HepG2 (cell line): ENCODE measurements around the gene IFNAR1. TPM values are rescaled to one million over a fixed set of nuclear protein-coding genes. Genes with fewer than 3 reads are reported as not detected.

Source experiments
- ATF1 ChIP-seq: IDR thresholded peaks from 2 replicates; pipeline ENCODE4 v1.6.1; 2016; ENCODE audit warnings: mild to moderate bottlenecking, control low read depth
- CBX2 ChIP-seq, 2 experiments: fragments of 200-600 bp in 1 of 2; sonication (generic); formaldehyde crosslinking in 1 of 2; IDR thresholded peaks; 2 replicates each; pipeline versions ENCODE4 v1.7.0 to v1.8.1; 2018 to 2022; ENCODE audit warnings: low read depth in 2 of 2, low read length in 1 of 2, mild to moderate bottlenecking in 1 of 2, missing genetic modification reagents in 1 of 2
- CHD4 ChIP-seq: fragments of 200-600 bp; sonication (generic); IDR thresholded peaks from 2 replicates; pipeline ENCODE4 v1.7.0; 2017; ENCODE audit warnings: mild to moderate bottlenecking, low read length, borderline replicate concordance
- EP300 ChIP-seq, 3 experiments: sonication (generic) in 1 of 3; formaldehyde crosslinking in 1 of 3; IDR thresholded peaks; 2 replicates each; pipeline versions ENCODE4 v1.5.1 to v1.6.1; 2011 to 2020; ENCODE audit warnings: low read depth in 2 of 3, low read length in 2 of 3, borderline replicate concordance in 1 of 3, improper control_type of control experiment in 1 of 3, mild to moderate bottlenecking in 1 of 3, missing genetic modification reagents in 1 of 3, moderate library complexity in 1 of 3
- HDAC1 ChIP-seq: sonication (generic); formaldehyde crosslinking; IDR thresholded peaks from 2 replicates; pipeline ENCODE4 v1.5.1; 2020; ENCODE audit warnings: mild to moderate bottlenecking, missing genetic modification reagents
- HHEX ChIP-seq: IDR thresholded peaks from 2 replicates; pipeline ENCODE4 v1.6.1; 2016; ENCODE audit warnings: control low read depth
- KAT7 ChIP-seq: IDR thresholded peaks from 2 replicates; pipeline ENCODE4 v1.6.1; 2018; ENCODE audit warnings: borderline replicate concordance, missing compliant biosample characterization
- MED1 ChIP-seq: sonication (generic); formaldehyde crosslinking; IDR thresholded peaks from 2 replicates; pipeline ENCODE4 v1.4.0; 2020; ENCODE audit warnings: missing genetic modification reagents
- MXD1 ChIP-seq: sonication (generic); formaldehyde crosslinking; IDR thresholded peaks from 2 replicates; pipeline ENCODE4 v1.4.0; 2020; ENCODE audit warnings: mild to moderate bottlenecking, missing genetic modification reagents
- NR2C2 ChIP-seq: sonication (generic); formaldehyde crosslinking; IDR thresholded peaks from 2 replicates; pipeline ENCODE4 v1.4.0; 2020; ENCODE audit warnings: missing genetic modification reagents, mild to moderate bottlenecking, moderate library complexity, borderline replicate concordance
- NR2F1 ChIP-seq, 2 experiments: fragments of 450-650 bp in 1 of 2; formaldehyde crosslinking in 1 of 2; IDR thresholded peaks; 2 replicates each; pipeline versions ENCODE4 v1.5.0 to v1.6.1; 2016 to 2020; ENCODE audit warnings: mild to moderate bottlenecking in 1 of 2, missing compliant biosample characterization in 1 of 2, missing genetic modification reagents in 1 of 2, moderate library complexity in 1 of 2
- PAF1 ChIP-seq: IDR thresholded peaks from 2 replicates; pipeline ENCODE4 v1.6.1; 2016; ENCODE audit warnings: missing genetic modification reagents, missing compliant biosample characterization
- PPARG ChIP-seq: conservative IDR thresholded peaks from 2 replicates; pipeline ENCODE4 v1.6.1; 2016; ENCODE audit warnings: missing biosample characterization, missing genetic modification reagents
- RCOR2 ChIP-seq: IDR thresholded peaks from 2 replicates; pipeline ENCODE4 v1.6.1; 2016; ENCODE audit warnings: missing biosample characterization, missing genetic modification reagents
- RXRA ChIP-seq: sonication (generic); formaldehyde crosslinking; IDR thresholded peaks from 2 replicates; pipeline ENCODE4 v1.5.1; 2020; ENCODE audit warnings: missing genetic modification reagents
- SKIL ChIP-seq: sonication (generic); formaldehyde crosslinking; IDR thresholded peaks from 2 replicates; pipeline ENCODE4 v1.8.0; 2022; ENCODE audit warnings: missing genetic modification reagents, mild to moderate bottlenecking, moderate library complexity, borderline replicate concordance
- TAF15 ChIP-seq: fragments of 200-400 bp; formaldehyde crosslinking; IDR thresholded peaks from one replicate; pipeline ENCODE4 v1.6.1; 2018; ENCODE audit warnings: mild to moderate bottlenecking, low read depth, low read length; ENCODE audit not compliant: poor library complexity, severe bottlenecking
- TARDBP ChIP-seq: sonication (generic); formaldehyde crosslinking; IDR thresholded peaks from 2 replicates; pipeline ENCODE4 v1.8.0; 2022; ENCODE audit warnings: mild to moderate bottlenecking, missing genetic modification reagents
- THAP11 ChIP-seq: IDR thresholded peaks from 2 replicates; pipeline ENCODE4 v1.6.1; 2016; ENCODE audit warnings: missing biosample characterization, missing genetic modification reagents
- ZBTB20 ChIP-seq: sonication (generic); formaldehyde crosslinking; IDR thresholded peaks from 2 replicates; pipeline ENCODE4 v1.8.1; 2023; ENCODE audit warnings: missing genetic modification reagents, low read depth, mild to moderate bottlenecking, borderline replicate concordance
- ZBTB21 ChIP-seq: sonication (generic); formaldehyde crosslinking; IDR thresholded peaks from 2 replicates; pipeline ENCODE4 v1.4.0; 2020; ENCODE audit warnings: missing genetic modification reagents
- ZBTB7B ChIP-seq: sonication (generic); formaldehyde crosslinking; IDR thresholded peaks from 2 replicates; pipeline ENCODE4 v1.4.0; 2020; ENCODE audit warnings: missing genetic modification reagents
- ZKSCAN5 ChIP-seq: sonication (generic); formaldehyde crosslinking; IDR thresholded peaks from 2 replicates; pipeline ENCODE4 v1.5.1; 2020; ENCODE audit warnings: mild to moderate bottlenecking, missing genetic modification reagents
- ZMYM3 ChIP-seq: sonication (generic); formaldehyde crosslinking; IDR thresholded peaks from 2 replicates; pipeline ENCODE4 v1.5.1; 2020; ENCODE audit warnings: mild to moderate bottlenecking, missing genetic modification reagents
- ZNF230 ChIP-seq: sonication (generic); formaldehyde crosslinking; IDR thresholded peaks from 2 replicates; pipeline ENCODE4 v1.4.0; 2020; ENCODE audit warnings: mild to moderate bottlenecking, missing genetic modification reagents
- ZNF577 ChIP-seq: sonication (generic); formaldehyde crosslinking; IDR thresholded peaks from 2 replicates; pipeline ENCODE4 v1.4.0; 2020; ENCODE audit warnings: mild to moderate bottlenecking, low read depth, missing genetic modification reagents, borderline replicate concordance
- ZNF770 ChIP-seq: sonication (generic); formaldehyde crosslinking; IDR thresholded peaks from 2 replicates; pipeline ENCODE4 v1.5.0; 2020; ENCODE audit warnings: mild to moderate bottlenecking, missing genetic modification reagents
- polyA plus RNA-seq, 8 experiments: library from polyadenylated mRNA; depleted of rRNA in 3 of 8; stranded (reverse) in 7 of 8; unstranded in 1 of 8; fragments of >200 nt; fragmentation: Illumina TruSeq in 4 of 8; extraction: Trizol in 4 of 8; gene quantifications; 2 replicates each; pipeline versions ENCODE4 v1.2.1 to v1.2.3, GENCODE V29; 2011 to 2016; ENCODE audit warnings: low read depth in 4 of 8, missing spikeins in 1 of 8, mixed read lengths in 1 of 8; ENCODE audit not compliant: insufficient read depth in 1 of 8
- total RNA-seq, 5 experiments: library from RNA; depleted of rRNA; stranded (reverse); fragments of >200 nt; fragmentation: Illumina TruSeq; extraction: Trizol; gene quantifications; 2 replicates each; pipeline ENCODE4 v1.2.3, GENCODE V29; 2016; ENCODE audit warnings: low read depth in 1 of 5

Gene IFNAR1
- total and polyA plus RNA-seq, 2 of the 13 experiments (the other 11 are each of a cell fraction or from before 2014, with no cell fraction given): 6.7 to 9.3 TPM

- no peak for TF ChIP-seq CBX2 (IDR thresholded peaks at IDR 0.05; ENCODE audit: low read depth, low read length)
- TF ChIP-seq CBX2 (CRISPR knock-in tag; IDR thresholded peaks at IDR 0.05; ENCODE audit: low read depth): no peak
- peak; percentile 22; the same call in 1 of the 2 replicates for TF ChIP-seq RCOR2 (CRISPR knock-in tag)
- no peak for TF ChIP-seq CHD4
- no peak for TF ChIP-seq TAF15
- 0 out of 2 replicates have a peak, but pooled peaks have one; percentile 19 for TF ChIP-seq THAP11 (CRISPR knock-in tag)
- TF ChIP-seq RXRA: peak; percentile 46; the same call in 1 of the 2 replicates
- peak; percentile 58 for TF ChIP-seq HDAC1
- TF ChIP-seq SKIL: 0 out of 2 replicates have a peak, but pooled peaks have one; percentile 38
- TF ChIP-seq ZNF230: no peak
- TF ChIP-seq NR2C2 (CRISPR knock-in tag): peak; percentile 90
- TF ChIP-seq NR2F1 (CRISPR knock-in tag; IDR thresholded peaks at IDR 0.05): peak; percentile 85 to 86
- TF ChIP-seq ZBTB21 (CRISPR knock-in tag): no peak
- peak; percentile 62; the same call in 1 of the 2 replicates for TF ChIP-seq ZNF770
- no peak for TF ChIP-seq MXD1 (CRISPR knock-in tag)
- peak in 1 of 2 experiments; percentile 37; a peak in 1 of 4 replicates for TF ChIP-seq EP300 (IDR thresholded peaks at IDR 0.05; ENCODE audit: low read depth in 2 of 2, low read length in 2 of 2)
- no peak for TF ChIP-seq EP300 (CRISPR knock-in tag; IDR thresholded peaks at IDR 0.05; ENCODE audit: borderline replicate concordance)
- TF ChIP-seq TARDBP: peak; percentile 21; the same call in 1 of the 2 replicates
- TF ChIP-seq PPARG (CRISPR knock-in tag): peak; percentile 76; the same call in 1 of the 2 replicates
- TF ChIP-seq ZNF577 (CRISPR knock-in tag): no peak
- TF ChIP-seq ATF1 (CRISPR knock-in tag): 0 out of 2 replicates have a peak, but pooled peaks have one; percentile 41
- TF ChIP-seq ZBTB7B: no peak
- TF ChIP-seq MED1 (CRISPR knock-in tag): peak; percentile 60
- peak; percentile 78 for TF ChIP-seq ZMYM3 (CRISPR knock-in tag)
- TF ChIP-seq HHEX (CRISPR knock-in tag): peak; percentile 59; the same call in 1 of the 2 replicates
- no peak for TF ChIP-seq PAF1 (CRISPR knock-in tag)
- TF ChIP-seq ZKSCAN5 (CRISPR knock-in tag): peak; percentile 56; the same call in 1 of the 2 replicates
- TF ChIP-seq ZBTB20 (CRISPR knock-in tag): 0 out of 2 replicates have a peak, but pooled peaks have one; percentile 14
- TF ChIP-seq KAT7: no peak
Measured at GRCh38 chr21:33305344-33305671, 19.5 kb upstream of the IFNAR1 start (continued).
